OCI-LY7 (cell line): ENCODE data around the gene SAT1.

Experiments used
- CTCF ChIP-seq: fragments of 200-600 bp; sonication (generic); conservative IDR thresholded peaks from 2 replicates; pipeline ENCODE4 v1.5.1; 2014; ENCODE audit warnings: mild to moderate bottlenecking, antibody characterized with exemption, low read length, moderate library complexity, mixed read lengths
- EZH2phosphoT487 ChIP-seq: fragments of 200-600 bp; sonication (generic); IDR thresholded peaks from 2 replicates; pipeline ENCODE4 v1.6.1; 2018; ENCODE audit warnings: low read depth, borderline replicate concordance, mild to moderate bottlenecking, mixed run types, antibody characterized with exemption, low read length, moderate library complexity, mixed read lengths

- TF ChIP-seq CTCF (no peak), EZH2phosphoT487 (no peak)
Observed at GRCh38 chrX:23786268-23786815, 3.4 kb downstream of the SAT1 start.
